HCT116 (cell line): ENCODE data around the gene ADK.
"Not testable (repeated sequence)": the region's sequence is repeated elsewhere in the genome, so short reads cannot be mapped to it uniquely, and the experiment has no call there.

Experiments used
- EGR1 ChIP-seq: IDR thresholded peaks from 2 replicates; pipeline ENCODE4 v1.6.1; 2012; ENCODE audit warnings: low read depth
- RAD21 ChIP-seq: IDR thresholded peaks from 2 replicates; pipeline ENCODE4 v1.6.1; 2012; ENCODE audit warnings: low read depth, mild to moderate bottlenecking
- TF ChIP-seq, protein P1 (sequence below), 3 experiments: fragments of 200-600 bp in 1 of 3; sonication (generic) in 1 of 3; IDR thresholded peaks in 2 of 3; conservative IDR thresholded peaks in 1 of 3; 2 replicates each; pipeline ENCODE4 v1.5.1; 2012 to 2017; ENCODE audit warnings: low read depth in 2 of 3, low read length in 2 of 3, antibody characterized with exemption in 1 of 3, borderline replicate concordance in 1 of 3, control low read depth in 1 of 3, mild to moderate bottlenecking in 1 of 3, mixed read lengths in 1 of 3, mixed run types in 1 of 3, moderate library complexity in 1 of 3; ENCODE audit not compliant: insufficient read depth in 1 of 3

DNA sequence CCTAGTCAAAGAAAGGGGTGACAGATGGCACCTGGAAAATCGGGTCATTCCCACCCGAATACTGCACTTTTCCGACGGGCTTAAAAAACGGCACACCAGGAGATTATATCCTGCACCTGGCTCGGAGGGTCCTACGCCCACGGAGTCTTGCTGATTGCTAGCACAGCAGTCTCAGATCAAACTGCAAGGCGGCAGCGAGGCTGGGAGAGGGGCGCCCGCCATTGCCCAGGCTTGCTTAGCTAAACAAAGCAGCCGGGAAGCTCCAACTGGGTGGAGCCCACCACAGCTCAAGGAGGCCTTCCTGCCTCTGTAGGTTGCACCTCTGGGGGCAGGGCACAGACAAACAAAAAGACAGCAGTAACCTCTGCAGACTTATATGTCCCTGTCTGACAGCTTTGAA is 66.1 kb downstream of the ADK start:
- TF ChIP-seq, protein P1, sequence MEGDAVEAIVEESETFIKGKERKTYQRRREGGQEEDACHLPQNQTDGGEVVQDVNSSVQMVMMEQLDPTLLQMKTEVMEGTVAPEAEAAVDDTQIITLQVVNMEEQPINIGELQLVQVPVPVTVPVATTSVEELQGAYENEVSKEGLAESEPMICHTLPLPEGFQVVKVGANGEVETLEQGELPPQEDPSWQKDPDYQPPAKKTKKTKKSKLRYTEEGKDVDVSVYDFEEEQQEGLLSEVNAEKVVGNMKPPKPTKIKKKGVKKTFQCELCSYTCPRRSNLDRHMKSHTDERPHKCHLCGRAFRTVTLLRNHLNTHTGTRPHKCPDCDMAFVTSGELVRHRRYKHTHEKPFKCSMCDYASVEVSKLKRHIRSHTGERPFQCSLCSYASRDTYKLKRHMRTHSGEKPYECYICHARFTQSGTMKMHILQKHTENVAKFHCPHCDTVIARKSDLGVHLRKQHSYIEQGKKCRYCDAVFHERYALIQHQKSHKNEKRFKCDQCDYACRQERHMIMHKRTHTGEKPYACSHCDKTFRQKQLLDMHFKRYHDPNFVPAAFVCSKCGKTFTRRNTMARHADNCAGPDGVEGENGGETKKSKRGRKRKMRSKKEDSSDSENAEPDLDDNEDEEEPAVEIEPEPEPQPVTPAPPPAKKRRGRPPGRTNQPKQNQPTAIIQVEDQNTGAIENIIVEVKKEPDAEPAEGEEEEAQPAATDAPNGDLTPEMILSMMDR (IDR thresholded peaks at IDR 0.05 in 2 of 3, conservative IDR thresholded peaks at IDR 0.05 in 1 of 3; ENCODE audit: borderline replicate concordance in 1 of 3, insufficient read depth in 1 of 3, low read depth in 2 of 3, low read length in 2 of 3) = not testable (repeated sequence)
- TF ChIP-seq EGR1, RAD21: not testable (repeated sequence)
